NCI-H2107 (cell line): Measurements from ENCODE around the gene STK39.

Experiments
- DNase-seq: peaks from one replicate; lab custom pipeline; 2025; lab: John Stamatoyannopoulos, UW

STK39 gene

DNA sequence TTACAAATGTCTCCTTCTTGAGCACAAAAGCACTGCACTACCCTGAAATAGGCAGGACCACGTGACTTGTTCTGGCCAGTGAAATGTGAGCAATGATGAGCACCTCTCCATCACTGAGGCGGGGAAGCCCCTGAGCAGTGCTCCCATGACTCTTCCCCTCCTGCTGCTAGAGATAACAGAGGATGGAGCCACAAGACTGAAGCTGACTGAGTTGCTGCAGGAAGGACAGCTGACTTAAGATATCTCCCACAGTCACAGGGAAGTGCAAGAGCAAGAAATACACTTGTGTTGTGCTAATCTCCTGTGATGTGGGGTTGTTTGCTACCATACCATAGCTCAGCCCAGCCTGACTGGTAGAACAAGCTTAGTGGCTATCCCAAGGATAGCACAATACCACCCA, 38.7 kb downstream of the STK39 start:
- DNase-seq = no peak

DNA sequence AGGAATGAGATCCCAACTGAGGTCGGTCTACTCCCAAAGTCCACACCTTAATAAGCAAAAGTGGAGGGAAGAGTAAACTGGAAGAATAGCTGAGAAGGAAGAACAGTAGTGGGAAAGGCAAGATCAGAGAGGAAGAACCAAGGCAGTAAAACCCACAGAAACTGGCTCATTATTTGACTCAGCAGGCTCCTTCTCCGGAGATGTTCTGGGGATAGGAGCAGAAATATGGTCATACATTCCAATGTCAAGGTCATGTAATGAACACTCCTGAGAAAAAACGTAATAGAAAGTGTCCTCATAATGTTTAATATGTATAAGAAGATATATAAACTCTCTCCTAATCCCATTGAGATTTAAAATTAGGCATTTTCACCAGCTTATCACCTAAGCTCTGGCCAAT, 39.5 kb downstream of the STK39 start:
- no peak for DNase-seq

DNA sequence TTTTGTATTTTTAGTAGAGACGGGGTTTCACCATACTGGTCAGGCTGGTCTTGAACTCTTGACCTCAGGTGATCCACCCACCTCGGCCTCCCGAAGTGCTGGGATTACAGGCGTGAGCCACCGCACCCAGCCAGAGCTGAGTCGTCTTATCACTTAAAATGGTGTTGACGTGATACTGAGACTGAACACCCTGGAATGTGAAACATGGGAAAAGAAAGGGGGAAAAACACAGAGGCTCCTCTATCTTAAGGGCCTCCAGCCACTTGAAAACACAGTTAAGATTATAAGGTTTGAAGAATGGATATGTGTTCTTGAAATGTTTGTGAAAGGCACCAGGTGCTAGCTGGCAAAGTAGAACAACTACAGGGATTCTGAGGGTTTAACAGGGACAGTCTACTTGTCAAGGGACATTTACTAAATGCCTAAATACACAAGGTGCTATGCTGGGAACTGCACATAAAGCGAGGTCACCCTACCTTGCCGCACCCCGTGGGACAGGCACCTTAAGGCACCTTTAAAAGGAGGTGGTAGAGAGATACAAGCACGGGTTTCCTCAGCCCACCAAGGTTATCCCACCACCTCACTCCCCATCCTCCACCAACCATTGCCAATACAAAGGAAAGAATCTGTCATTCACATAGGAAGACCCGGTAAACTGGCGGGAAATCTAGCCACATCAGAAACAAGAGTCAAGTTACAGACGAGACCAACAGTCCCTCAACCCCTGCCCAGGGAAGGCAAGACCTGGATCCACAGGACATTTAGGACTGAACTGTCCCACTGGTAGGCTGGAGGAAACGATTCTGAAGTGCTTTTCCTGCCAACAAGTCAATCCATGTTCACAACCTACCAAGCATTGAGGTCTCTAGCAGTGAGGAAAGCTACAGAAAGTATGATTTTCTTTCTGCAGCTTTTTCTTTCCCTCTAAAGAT, 43.4 kb downstream of the STK39 start:
- no peak for DNase-seq

DNA sequence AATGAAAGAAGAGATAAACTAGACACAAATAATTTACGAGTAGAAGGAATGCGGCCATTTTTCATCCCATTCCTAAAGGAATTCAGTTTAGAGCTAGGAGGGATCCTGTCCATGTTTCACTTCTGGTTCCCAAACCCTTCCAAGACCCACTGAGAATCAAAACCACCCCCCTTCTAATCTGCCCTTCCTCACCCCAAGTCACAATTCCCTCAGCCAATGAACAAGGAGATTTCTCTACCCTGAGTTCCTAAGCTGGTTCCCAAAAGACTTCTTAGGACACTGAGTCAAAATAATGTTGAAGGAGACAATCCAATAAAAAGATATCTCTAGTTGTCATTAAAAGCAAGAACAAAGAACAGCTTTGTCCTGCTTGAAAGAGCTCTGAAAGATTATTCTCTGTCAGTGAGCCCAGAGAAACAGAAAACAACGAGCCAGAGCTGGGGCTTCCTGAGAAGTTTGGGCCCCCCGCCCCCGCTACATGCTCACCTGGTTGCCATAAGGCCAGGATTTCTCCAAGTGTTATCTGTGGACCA, 45.7 kb downstream of the STK39 start:
- DNase-seq = no peak

DNA sequence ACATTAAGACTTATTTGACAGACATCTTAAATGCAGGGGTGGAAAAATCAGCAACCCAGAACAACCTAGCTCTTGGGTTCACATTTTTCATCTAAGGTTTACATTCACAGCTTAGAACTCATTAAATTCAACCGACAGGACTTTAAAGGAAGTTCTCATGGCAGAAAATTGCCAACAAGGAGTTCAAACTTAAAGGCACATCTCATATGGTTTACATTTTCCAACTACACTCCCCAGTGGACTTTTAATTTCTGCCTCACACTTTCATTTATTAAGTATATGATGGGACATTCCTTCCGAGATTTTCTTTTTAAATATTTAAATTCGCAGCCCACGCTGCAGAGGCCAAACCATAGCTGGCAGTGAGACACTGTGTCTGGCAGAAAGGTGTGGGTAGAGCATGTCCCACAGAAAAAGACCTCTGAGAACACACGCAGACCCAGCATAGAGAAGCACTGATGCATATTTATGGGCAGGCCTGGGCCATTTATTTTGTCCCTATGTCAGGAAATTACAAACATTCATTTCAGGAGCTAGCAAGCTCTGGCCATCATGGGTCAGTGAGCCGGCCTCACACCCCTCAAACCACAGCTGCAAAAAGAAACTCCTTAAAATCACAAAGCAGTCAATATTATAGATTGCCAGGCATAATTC, 46.3 kb downstream of the STK39 start:
- no peak for DNase-seq

DNA sequence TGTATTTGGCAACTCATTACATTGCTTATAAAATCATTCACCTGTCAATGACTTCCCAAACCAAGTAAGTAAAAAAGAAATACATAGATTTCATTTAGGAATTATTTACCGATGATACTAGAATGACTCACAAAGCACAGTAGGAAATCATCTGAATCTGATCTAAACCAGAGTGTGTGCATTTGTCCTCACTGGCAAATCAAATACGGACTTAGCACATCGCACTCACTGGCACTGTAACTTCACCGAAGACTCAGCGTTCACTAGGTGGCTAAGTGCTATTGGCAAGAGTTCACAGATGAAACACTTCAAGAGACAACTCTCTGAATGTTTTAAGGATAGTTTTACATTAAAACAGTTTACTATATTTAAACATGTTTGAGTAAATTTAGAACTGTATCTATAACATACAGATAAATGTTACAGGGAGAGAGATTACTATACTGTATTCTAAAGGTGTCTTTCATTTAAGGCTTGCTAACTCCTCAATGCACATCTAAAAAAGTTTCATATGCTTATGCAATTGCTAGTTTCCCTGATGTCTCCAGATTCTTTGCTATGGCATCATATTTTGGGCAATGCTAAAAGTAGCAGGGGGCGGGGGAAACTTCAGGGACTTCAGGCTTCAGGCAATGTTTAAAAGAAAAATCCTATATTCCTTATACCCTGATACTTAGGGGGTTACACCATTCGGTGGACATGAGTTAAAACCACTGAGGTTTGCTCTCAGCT, 48.8 kb downstream of the STK39 start:
- DNase-seq = no peak

DNA sequence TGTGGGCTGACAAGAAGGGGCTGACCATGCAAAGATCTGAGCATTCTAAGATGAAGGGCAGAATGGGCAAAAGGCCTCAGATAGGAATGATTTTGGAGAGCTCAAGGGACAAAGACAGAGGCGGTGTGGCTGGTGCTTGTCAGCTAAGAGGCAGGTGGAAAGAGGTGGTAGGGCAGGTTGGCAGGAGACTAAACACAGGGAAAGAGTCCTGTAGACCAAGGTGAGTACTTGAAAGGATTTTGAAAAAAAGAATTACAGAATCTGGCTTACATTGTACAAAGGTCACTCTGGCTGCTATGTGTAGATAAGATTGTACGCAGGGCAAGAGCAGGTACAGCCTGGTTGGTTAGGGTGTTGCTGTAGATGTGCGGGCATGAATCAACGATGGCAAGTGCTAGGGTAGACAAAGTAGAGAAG, 50.6 kb downstream of the STK39 start:
- DNase-seq = no peak

DNA sequence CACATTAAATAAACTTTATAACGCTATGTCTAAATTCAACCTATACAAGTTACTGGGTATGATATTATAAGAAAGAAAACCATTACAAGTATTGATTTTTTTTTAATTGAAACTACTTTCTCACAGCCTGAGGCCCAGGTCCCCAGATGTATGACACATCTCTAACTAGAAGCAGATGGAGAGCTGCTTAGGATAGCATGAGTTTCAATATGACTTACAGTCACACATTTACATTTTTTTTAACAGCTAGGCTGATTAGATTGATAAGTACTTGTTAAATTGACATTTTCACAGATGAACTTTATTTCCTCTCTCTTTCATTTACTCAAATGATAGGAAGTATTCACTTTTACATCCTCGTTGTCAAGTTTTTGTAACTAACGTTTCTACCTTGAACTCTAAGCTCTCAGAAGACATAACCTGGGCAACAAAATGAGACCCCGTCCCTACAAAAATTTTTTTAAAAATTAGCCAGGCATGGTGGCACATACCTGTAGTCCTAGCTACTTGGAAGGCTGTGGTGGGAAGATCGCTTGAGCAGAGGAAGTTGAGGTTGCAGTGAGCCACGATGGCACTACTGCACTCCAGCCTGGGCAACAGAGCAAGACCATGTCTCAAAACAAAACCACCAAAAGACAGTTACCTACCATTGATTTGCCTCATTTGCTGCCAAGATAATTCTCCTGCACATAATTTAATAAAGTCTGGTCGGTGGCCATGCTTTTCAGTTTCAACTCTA, 52.4 kb downstream of the STK39 start:
- DNase-seq = no peak

DNA sequence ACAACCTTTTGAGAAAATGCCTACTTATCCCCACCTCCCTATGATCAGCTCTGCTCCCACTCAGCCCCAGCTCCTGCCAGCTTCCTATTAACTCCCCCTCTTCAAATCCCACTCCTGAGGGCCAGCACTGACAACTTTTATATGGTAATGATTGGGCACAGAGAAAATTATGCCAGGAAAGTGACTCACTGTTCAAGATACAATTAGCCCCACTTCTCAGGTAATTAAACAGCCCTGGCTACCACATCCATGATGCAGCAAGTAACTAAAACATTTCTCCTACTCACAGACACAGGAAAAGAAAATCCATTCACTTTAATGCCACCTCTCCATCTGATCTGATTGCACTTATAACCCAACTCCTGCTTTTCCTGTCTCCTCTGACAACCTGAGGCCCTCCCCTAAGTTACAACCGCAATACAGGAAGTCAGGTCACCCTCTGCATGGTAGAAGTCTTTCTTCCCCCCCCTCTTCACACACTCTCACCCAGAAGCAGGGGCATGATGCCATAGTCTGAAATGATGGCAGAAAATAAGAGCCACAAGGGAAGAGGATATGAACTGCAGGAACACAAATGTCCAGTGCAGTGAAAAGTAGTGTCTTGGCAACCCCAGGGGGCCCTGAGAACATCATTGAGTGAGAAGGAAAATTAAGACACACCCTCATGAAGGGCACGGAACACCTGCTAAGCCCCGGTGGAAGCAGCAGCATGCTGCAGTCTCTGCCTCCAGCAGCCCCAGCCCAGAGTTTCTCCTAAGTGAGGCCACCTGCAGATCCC, 54.4 kb downstream of the STK39 start:
- DNase-seq = peak; percentile 16

DNA sequence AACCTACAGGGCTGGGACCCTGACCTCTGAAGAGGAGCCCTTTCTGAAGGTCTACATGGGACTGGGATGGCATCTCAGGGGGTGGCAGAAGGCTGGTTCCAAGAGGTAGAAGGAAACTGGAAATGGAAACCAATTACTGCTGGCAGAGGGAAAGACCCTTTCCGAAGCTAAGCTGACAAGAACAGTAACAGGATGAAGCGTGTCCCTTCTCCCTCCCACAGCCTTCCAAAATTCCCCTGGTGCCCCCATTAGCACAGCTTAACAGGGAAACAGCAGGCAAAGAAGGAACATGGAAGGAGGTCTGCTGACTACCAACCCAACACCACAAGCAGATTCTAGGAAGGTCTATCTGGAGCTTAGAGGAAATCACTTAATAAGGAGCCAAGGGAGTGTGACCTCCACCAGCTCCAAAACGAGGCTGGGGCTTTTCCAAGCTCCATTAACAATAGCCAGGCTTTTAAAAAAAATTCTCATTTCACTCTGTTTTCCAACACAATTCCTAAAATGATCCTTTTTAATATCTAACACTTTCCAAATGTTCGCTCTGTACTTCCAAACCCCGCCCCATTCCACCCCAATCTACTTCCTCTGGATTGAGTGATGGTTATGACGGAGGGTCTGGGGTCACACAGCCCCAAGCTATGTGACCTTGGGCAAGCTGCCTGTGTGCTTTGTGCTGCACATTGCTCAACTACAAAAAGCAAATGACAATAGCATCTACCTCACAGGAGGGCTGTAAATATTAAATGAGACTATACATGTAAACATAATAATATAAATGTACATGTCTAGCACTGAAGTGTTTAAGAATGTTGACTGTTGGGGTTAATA, 55.2 kb downstream of the STK39 start:
- no peak for DNase-seq

DNA sequence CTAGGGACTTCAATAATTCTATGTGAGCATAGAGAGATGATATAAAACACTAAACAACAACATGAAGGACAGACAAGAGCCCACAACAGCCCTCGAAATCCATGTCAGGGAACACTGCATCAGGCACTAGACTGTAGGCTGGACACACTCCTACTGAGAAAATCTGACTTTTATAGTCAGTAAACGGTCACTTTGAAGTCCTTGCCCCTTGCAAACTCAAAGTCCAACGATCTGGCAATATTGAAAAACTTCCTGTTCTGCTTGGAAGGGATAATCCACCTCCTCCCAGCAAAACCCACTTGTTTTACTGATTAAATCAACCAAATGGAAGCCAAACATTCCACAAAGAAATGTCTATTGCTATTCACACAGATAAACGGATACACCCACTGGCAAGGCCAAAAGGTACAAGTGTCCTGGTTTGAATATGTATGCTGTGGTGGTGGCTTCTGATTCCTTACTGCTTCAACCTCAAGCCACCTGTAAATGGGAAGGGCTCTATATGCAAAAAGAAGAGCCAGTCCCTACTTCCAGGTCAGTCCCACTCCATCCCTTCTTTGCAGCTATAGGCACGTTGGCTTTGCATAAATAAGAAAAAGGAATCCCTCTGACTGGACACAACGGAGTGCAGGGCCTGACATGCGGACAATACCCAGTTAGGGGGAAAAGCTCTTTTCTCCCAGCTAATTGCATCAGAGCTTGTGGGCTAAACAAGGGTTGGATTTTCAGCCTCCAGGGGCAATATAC, 56.6 kb downstream of the STK39 start:
- DNase-seq = no peak

DNA sequence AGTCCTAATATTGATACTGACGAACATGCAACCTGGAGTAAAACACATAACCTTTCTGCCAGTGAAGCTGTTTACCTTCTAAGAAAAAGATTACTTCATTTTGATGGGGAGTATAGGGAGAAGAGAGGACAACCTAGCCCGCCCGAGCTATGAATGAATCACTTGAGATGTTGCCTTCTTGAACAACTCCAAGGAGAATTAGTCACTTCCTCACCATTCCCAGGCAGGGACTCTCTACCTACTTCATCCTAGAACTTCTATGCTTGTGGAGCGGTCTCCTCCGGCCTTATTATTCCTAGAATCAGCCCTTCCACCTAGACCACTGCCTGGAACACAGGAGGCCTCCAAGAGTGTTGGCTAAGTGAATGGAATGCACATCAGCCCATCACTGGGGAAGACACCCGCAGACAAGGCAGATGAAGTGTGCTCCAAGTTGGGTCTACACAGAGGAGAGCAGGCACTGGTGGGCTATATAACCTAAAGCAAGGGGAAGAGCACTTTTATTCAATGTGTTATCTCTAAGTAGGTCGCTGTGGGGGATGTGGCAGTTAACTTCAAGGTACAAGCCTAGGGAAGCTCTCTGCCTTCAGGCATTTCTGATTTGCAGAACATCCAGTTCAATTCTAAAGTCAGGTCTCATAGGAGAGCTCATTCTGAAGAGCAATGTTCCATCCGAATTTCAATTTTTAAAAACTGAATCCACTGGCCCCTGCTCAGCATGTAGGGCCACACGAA, 57.4 kb downstream of the STK39 start:
- DNase-seq = no peak

DNA sequence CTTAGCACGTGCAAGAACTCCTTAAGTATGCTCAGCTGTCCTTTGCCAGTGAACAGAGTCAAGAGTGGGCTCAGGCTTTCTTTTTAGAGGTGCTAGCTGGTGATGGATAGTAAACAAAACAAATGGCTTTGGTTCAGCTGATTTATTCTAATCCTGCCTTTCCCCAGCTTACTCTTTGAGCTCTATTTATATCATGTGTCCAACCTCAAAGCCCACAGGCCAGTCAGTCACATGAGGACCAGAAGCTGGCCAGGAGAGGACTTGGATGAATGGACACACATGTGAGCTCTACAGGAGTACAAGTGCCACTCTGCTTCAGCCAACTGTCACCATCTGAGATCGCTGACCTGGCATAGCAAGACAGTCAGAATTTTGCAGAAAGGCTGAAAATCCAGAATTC, 59.4 kb downstream of the STK39 start:
- no peak for DNase-seq

DNA sequence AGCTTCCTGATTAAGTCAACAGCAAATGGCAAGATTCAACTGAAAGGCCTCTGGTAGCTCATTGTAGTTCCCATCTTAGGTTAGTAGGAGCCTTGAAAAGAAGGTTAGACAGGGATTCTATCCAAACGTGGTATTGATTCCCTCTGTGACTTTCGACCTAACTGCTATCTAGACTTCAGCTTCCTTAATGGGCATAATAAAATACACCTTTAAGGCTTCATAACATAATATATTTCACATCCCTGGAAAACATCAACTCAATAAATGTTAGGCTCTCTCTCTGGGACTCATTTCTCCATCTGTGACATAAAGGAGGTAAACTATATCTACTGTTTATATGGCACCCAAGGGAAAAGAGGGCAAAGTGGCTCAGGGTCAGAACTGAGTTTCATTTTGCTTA, 60.9 kb downstream of the STK39 start:
- DNase-seq = no peak

DNA sequence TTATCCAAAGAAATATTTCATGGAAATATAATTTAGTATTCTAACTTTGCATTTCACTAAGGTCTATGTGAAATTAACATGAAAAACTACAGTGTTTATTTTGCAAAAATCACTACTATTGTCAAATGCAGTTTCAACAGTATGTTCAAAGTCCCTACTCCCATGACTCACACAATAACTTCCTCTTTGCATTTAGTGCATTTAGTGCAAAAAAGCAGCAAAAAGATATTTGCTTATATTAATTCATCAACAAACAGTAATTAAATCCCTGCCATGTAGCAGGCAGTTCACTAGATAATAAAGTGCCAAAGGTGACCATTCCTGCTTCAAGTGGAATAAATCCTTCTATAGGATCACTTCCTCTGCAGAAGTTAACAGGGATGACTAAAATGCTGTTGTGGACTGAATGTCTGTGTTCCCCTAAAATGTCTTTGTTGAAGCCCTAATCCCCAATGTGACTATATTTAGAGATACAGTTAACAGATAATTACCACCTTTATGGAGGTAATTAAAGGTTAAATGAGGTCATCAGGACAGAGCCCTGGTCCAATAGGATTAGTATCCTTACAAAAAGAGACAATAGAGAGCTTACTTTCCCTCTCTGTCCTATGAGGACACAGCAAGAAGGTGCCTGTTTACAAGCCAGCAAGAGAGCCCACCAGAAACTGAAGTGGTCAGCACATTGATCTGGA, 61.7 kb downstream of the STK39 start:
- no peak for DNase-seq

DNA sequence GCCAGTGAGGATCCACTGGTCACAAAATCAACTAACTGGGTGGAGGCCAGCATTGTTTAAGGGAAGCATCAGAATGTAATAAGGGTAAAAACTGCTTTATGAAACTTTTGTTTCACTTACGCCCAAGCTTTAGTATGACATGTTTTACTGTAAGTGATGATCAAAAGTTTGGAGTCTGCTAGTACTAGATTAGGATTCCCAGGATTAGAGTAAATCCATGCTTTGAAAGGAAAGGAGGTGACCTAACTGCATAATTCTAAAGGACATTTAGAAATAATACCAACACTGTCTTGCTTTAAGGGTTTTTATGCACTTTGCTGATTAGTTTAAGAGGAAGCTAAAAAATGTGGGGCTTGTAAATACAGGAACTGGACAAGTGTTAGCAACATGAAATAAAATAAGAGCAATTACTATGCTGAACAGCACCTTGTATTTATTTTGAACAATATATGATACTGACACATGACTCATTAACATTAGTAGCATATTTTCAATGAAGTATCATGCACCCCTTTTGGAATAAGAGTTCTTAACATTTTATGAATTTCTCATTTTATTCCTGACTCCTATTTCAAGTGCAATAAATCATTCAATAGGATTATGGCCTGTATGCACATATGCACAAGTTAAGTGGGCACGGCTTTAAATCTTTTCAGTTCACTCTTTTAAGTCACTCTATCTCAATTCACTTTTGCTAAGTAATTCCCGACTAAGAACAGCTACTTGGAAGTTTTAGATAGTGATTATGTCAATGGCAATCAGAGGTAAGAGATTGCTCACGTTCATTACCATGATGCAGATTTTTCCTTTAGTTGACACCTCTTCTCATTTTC, 62.5 kb downstream of the STK39 start:
- DNase-seq = no peak

DNA sequence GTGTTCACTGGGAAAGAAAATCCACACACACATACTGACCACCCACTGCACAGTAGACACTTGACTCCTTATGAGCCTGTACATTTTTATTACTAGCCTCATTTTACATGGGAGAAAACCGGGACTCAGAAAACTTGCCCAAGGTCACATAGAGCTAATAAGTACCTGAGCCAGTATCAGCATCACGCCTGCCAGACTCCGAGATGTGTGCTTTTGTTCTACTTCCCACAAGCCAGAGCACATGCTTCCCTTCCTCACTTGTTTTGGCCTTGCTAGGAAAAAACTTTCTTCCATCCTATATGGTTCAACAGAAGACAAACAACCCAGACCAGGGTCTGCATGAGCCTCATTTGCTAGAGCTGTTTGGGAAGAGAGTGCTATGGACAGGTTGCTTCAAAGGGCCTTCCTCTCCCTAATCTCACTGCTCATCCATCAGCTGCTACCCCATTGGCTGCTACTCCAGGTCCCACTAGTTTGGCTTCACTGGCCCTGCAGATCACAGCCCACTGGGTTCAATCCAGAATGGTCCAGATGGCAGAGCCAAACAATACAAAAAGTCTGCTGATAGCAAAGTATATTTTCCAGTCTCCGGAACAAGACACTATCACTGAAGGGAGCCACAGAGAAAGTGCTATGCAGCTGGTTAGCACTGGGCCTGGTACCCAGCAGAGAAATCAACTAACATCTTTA, 63.9 kb downstream of the STK39 start:
- DNase-seq = no peak
